CD4-positive, CD25-positive, alpha-beta regulatory T cell (primary cell): Measurements from ENCODE around the gene FSTL4. TPM values are rescaled to one million over a fixed set of nuclear protein-coding genes. Genes with fewer than 3 reads are reported as not detected.

Source experiments
- ATAC-seq, 2 donors: fragments of 150-1000 bp; cut with Tn5 transposase; one replicate each; pipeline ENCODE4 v1.10.0; 2021; ENCODE audit warnings: low read depth in 2 of 2, moderate number of reproducible peaks in 2 of 2, moderate library complexity in 1 of 2
- DNase-seq, 3 donors: peaks; one replicate each; pipeline versions ENCODE4 v3.0.0 to v3.0.0-alpha.2; 2012 to 2022; ENCODE audit warnings: mixed read lengths in 1 of 3
- H3K27ac ChIP-seq: one replicate; pipeline ENCODE4 v1.7.0; 2013; ENCODE audit warnings: mild to moderate bottlenecking, low read length; ENCODE audit not compliant: insufficient read depth, poor library complexity, severe bottlenecking
- H3K27me3 ChIP-seq: one replicate; pipeline ENCODE4 v1.7.0; 2013; ENCODE audit warnings: low read length; ENCODE audit not compliant: control insufficient read depth, insufficient read depth
- H3K36me3 ChIP-seq: one replicate; pipeline ENCODE4 v1.7.0; 2013; ENCODE audit warnings: mild to moderate bottlenecking, low read length, moderate library complexity; ENCODE audit not compliant: control insufficient read depth, insufficient read depth
- H3K4me1 ChIP-seq: 2 replicates; pipeline ENCODE4 v1.7.0; 2013; ENCODE audit warnings: mild to moderate bottlenecking, low read length; ENCODE audit not compliant: insufficient read depth, control insufficient read depth, poor library complexity, severe bottlenecking
- H3K4me3 ChIP-seq: one replicate; pipeline ENCODE4 v1.7.0; 2013; ENCODE audit warnings: low read depth, mild to moderate bottlenecking, low read length, moderate library complexity
- H3K9me3 ChIP-seq, 2 experiments: 1 replicate in 1 of 2; 2 replicates in 1 of 2; pipeline ENCODE4 v1.7.0; 2013; ENCODE audit warnings: low read length in 2 of 2, mild to moderate bottlenecking in 1 of 2, moderate library complexity in 1 of 2; ENCODE audit not compliant: control insufficient read depth in 2 of 2
- H3K27ac Mint-ChIP-seq, 3 donors: one replicate each; pipeline ENCODE4 v1.8.0; 2020 to 2022; ENCODE audit warnings: mild to moderate bottlenecking in 3 of 3, mixed read lengths in 3 of 3, moderate library complexity in 2 of 3
- H3K27me3 Mint-ChIP-seq: one replicate; pipeline ENCODE4 v1.8.0; 2022; ENCODE audit warnings: mild to moderate bottlenecking, mixed read lengths
- H3K36me3 Mint-ChIP-seq: one replicate; pipeline ENCODE4 v1.8.0; 2020; ENCODE audit warnings: mixed read lengths
- H3K4me1 Mint-ChIP-seq, 4 donors: one replicate each; pipeline ENCODE4 v1.8.0; 2020 to 2022; ENCODE audit warnings: mixed read lengths in 4 of 4, mild to moderate bottlenecking in 1 of 4
- H3K4me3 Mint-ChIP-seq, 4 donors: one replicate each; pipeline ENCODE4 v1.8.0; 2020 to 2022; ENCODE audit warnings: mild to moderate bottlenecking in 4 of 4, mixed read lengths in 4 of 4, moderate library complexity in 3 of 4
- H3K9me3 Mint-ChIP-seq, 7 donors: one replicate each; pipeline ENCODE4 v1.8.0; 2020 to 2022; ENCODE audit warnings: mixed read lengths in 7 of 7, mild to moderate bottlenecking in 3 of 7, moderate library complexity in 2 of 7
- polyA plus RNA-seq, 4 donors: library from polyadenylated mRNA; unstranded; fragments of 300-500 nt; fragmentation: Illumina TruSeq; gene quantifications; one replicate each; pipeline ENCODE4 v1.2.3, GENCODE V29; 2021
- total RNA-seq: library from RNA; stranded (reverse); gene quantifications from one replicate; pipeline ENCODE4 v1.2.3, GENCODE V29; 2022

The FSTL4 gene
- total and polyA plus RNA-seq, 5 donors from 2014 or later: 0.57 TPM; not detected in 4

- H3K4me1 Mint-ChIP-seq: no peaks in the 10 kb centered on the region
- Histone ChIP-seq H3K4me1 (no peaks in the 10 kb centered on the region), H3K27me3 (no peaks in the 10 kb centered on the region), H3K36me3 (no peaks in the 10 kb centered on the region), H3K27ac (no peak overlapping the region), H3K4me3 (no peak overlapping the region), H3K9me3 (no peaks in the 10 kb centered on the region)
- H3K36me3 Mint-ChIP-seq: no peaks in the 10 kb centered on the region
- no peaks in the 10 kb centered on the region for H3K9me3 Mint-ChIP-seq
- peaks cover 5% of the 10 kb centered on the region for H3K27me3 Mint-ChIP-seq
- no peak overlapping the region for H3K4me3 Mint-ChIP-seq
- ATAC-seq (no peak), DNase-seq (no peak)
- no peak overlapping the region for H3K27ac Mint-ChIP-seq
Observed at GRCh38 chr5:133440467-133441115, 171.8 kb downstream of the FSTL4 start.

- H3K36me3 ChIP-seq: no peaks in the 10 kb centered on the region
- no peaks in the 10 kb centered on the region for H3K4me1 Mint-ChIP-seq
- DNase-seq: no peak
Observed at GRCh38 chr5:133439859-133440258, 172.5 kb downstream of the FSTL4 start.

GRCh38 chr5:133438487-133438886 lies 173.9 kb downstream of the FSTL4 start:
- Mint-ChIP-seq H3K4me1 (no peaks in the 10 kb centered on the region), H3K4me3 (no peak overlapping the region), H3K36me3 (no peaks in the 10 kb centered on the region), H3K9me3 (no peaks in the 10 kb centered on the region), H3K27me3 (peaks cover 7% of the 10 kb centered on the region), H3K27ac (no peak overlapping the region)
- Histone ChIP-seq H3K4me1 (no peaks in the 10 kb centered on the region), H3K27ac (no peak overlapping the region), H3K4me3 (no peak overlapping the region), H3K27me3 (no peaks in the 10 kb centered on the region), H3K9me3 (no peaks in the 10 kb centered on the region), H3K36me3 (no peaks in the 10 kb centered on the region)
- ATAC-seq (no peak), DNase-seq (no peak)

More at GRCh38 chr5:133439859-133440258, 172.5 kb downstream of the FSTL4 start:
- Mint-ChIP-seq H3K27ac (peak overlapping the region in 1 of 3 donors; percentile 28), H3K36me3 (no peaks in the 10 kb centered on the region), H3K9me3 (no peaks in the 10 kb centered on the region), H3K27me3 (peaks cover 5% of the 10 kb centered on the region), H3K4me3 (no peak overlapping the region)
- no peaks in the 10 kb centered on the region for H3K4me1 ChIP-seq
- H3K27ac ChIP-seq: no peak overlapping the region
- no peak overlapping the region for H3K4me3 ChIP-seq
- no peaks in the 10 kb centered on the region for H3K9me3 ChIP-seq
- ATAC-seq: no peak
- H3K27me3 ChIP-seq: no peaks in the 10 kb centered on the region

GRCh38 chr5:133434336-133434735 lies 178.0 kb downstream of the FSTL4 start:
- Histone ChIP-seq H3K4me1 (no peaks in the 10 kb centered on the region), H3K27ac (no peak overlapping the region), H3K9me3 (no peaks in the 10 kb centered on the region), H3K4me3 (no peak overlapping the region), H3K36me3 (no peaks in the 10 kb centered on the region), H3K27me3 (no peaks in the 10 kb centered on the region)
- ATAC-seq (no peak), DNase-seq (no peak)
- H3K4me1 Mint-ChIP-seq: no peaks in the 10 kb centered on the region
- peaks cover 10% of the 10 kb centered on the region for H3K27me3 Mint-ChIP-seq
- no peak overlapping the region for H3K4me3 Mint-ChIP-seq
- no peak overlapping the region for H3K27ac Mint-ChIP-seq
- no peaks in the 10 kb centered on the region for H3K36me3 Mint-ChIP-seq
- no peaks in the 10 kb centered on the region for H3K9me3 Mint-ChIP-seq

GRCh38 chr5:133433641-133434040 lies 178.7 kb downstream of the FSTL4 start:
- H3K27ac ChIP-seq: no peak overlapping the region
- Mint-ChIP-seq H3K36me3 (no peaks in the 10 kb centered on the region), H3K27ac (no peak overlapping the region), H3K27me3 (peaks cover 10% of the 10 kb centered on the region), H3K4me1 (no peaks in the 10 kb centered on the region), H3K4me3 (no peak overlapping the region), H3K9me3 (no peaks in the 10 kb centered on the region)
- no peaks in the 10 kb centered on the region for H3K27me3 ChIP-seq
- no peaks in the 10 kb centered on the region for H3K36me3 ChIP-seq
- H3K4me1 ChIP-seq: no peaks in the 10 kb centered on the region
- DNase-seq (no peak), ATAC-seq (no peak)
- no peaks in the 10 kb centered on the region for H3K9me3 ChIP-seq
- no peak overlapping the region for H3K4me3 ChIP-seq

GRCh38 chr5:133432956-133433532 lies 179.3 kb downstream of the FSTL4 start:
- no peak for DNase-seq
- H3K27me3 Mint-ChIP-seq: peaks cover 10% of the 10 kb centered on the region
- no peaks in the 10 kb centered on the region for H3K4me1 Mint-ChIP-seq
- Histone ChIP-seq H3K4me1 (no peaks in the 10 kb centered on the region), H3K27me3 (no peaks in the 10 kb centered on the region), H3K27ac (no peak overlapping the region), H3K9me3 (no peaks in the 10 kb centered on the region), H3K4me3 (no peak overlapping the region), H3K36me3 (no peaks in the 10 kb centered on the region)
- no peaks in the 10 kb centered on the region for H3K36me3 Mint-ChIP-seq
- no peak overlapping the region for H3K4me3 Mint-ChIP-seq
- no peaks in the 10 kb centered on the region for H3K9me3 Mint-ChIP-seq
- H3K27ac Mint-ChIP-seq: no peak overlapping the region
- no peak for ATAC-seq

GRCh38 chr5:133431326-133431865 lies 180.9 kb downstream of the FSTL4 start:
- H3K27me3 ChIP-seq: no peaks in the 10 kb centered on the region
- no peak overlapping the region for H3K27ac ChIP-seq
- no peaks in the 10 kb centered on the region for H3K9me3 ChIP-seq
- Mint-ChIP-seq H3K27ac (no peak overlapping the region), H3K4me3 (no peak overlapping the region), H3K4me1 (no peaks in the 10 kb centered on the region), H3K9me3 (no peaks in the 10 kb centered on the region), H3K36me3 (no peaks in the 10 kb centered on the region), H3K27me3 (peaks cover 10% of the 10 kb centered on the region)
- no peaks in the 10 kb centered on the region for H3K4me1 ChIP-seq
- H3K4me3 ChIP-seq: no peak overlapping the region
- ATAC-seq (no peak), DNase-seq (no peak)
- no peaks in the 10 kb centered on the region for H3K36me3 ChIP-seq

GRCh38 chr5:133430095-133430494 lies 182.2 kb downstream of the FSTL4 start:
- no peak for ATAC-seq
- Mint-ChIP-seq H3K4me1 (no peaks in the 10 kb centered on the region), H3K27me3 (peaks cover 10% of the 10 kb centered on the region)

More at GRCh38 chr5:133430095-133430494, 182.2 kb downstream of the FSTL4 start:
- Mint-ChIP-seq H3K36me3 (no peaks in the 10 kb centered on the region), H3K9me3 (no peaks in the 10 kb centered on the region), H3K4me3 (no peak overlapping the region), H3K27ac (no peak overlapping the region)
- no peak overlapping the region for H3K4me3 ChIP-seq
- no peaks in the 10 kb centered on the region for H3K9me3 ChIP-seq
- no peak for DNase-seq
- H3K27me3 ChIP-seq: no peaks in the 10 kb centered on the region
- H3K4me1 ChIP-seq: no peaks in the 10 kb centered on the region
- no peaks in the 10 kb centered on the region for H3K36me3 ChIP-seq
- no peak overlapping the region for H3K27ac ChIP-seq
